Neuronal stem cell (in vitro differentiated cells): ENCODE results near the gene ADORA3.
A peak's percentile ranks its signal among the peaks of the same experiment; 100 is the strongest.

Experiments
- DNase-seq: peaks from one replicate; pipeline ENCODE4 v3.0.0-alpha.2; 2013; ENCODE audit warnings: low spot score
- H2AFZ ChIP-seq: one replicate; pipeline ENCODE4 v1.6.1; 2013; ENCODE audit warnings: mild to moderate bottlenecking, low read length, inconsistent platforms
- H2AK5ac ChIP-seq: 2 replicates; pipeline ENCODE4 v1.6.1; 2013; ENCODE audit warnings: low read depth, mild to moderate bottlenecking, inconsistent platforms, low read length, moderate library complexity, mixed read lengths
- H2BK120ac ChIP-seq: 2 replicates; pipeline ENCODE4 v1.6.1; 2013; ENCODE audit warnings: low read depth, mild to moderate bottlenecking, inconsistent platforms, low read length, moderate library complexity, mixed read lengths
- H2BK12ac ChIP-seq: one replicate; pipeline ENCODE4 v1.6.1; 2013; ENCODE audit warnings: low read length, inconsistent platforms
- H2BK15ac ChIP-seq: 2 replicates; pipeline ENCODE4 v1.6.1; 2013; ENCODE audit warnings: mild to moderate bottlenecking, low read length, inconsistent platforms, mixed read lengths
- H2BK5ac ChIP-seq: one replicate; pipeline ENCODE4 v1.6.1; 2013; ENCODE audit warnings: inconsistent platforms, mild to moderate bottlenecking, low read length, moderate library complexity
- H3K14ac ChIP-seq: one replicate; pipeline ENCODE4 v1.6.1; 2013; ENCODE audit warnings: low read length, inconsistent platforms
- H3K18ac ChIP-seq: 2 replicates; pipeline ENCODE4 v1.6.1; 2013; ENCODE audit warnings: low read length, inconsistent platforms
- H3K23ac ChIP-seq: 2 replicates; pipeline ENCODE4 v1.6.1; 2013; ENCODE audit warnings: low read depth, mild to moderate bottlenecking, mixed read lengths, low read length, inconsistent platforms; ENCODE audit not compliant: poor library complexity
- H3K27ac ChIP-seq: replicated peaks from 3 replicates; pipeline ENCODE4 v1.5.1; 2013; ENCODE audit warnings: low read length, inconsistent platforms
- H3K27me3 ChIP-seq, 3 experiments: 2 replicates each; pipeline ENCODE4 v1.6.1; 2013; ENCODE audit warnings: low read length in 3 of 3, mild to moderate bottlenecking in 2 of 3, inconsistent platforms in 1 of 3, low read depth in 1 of 3, mixed read lengths in 1 of 3, moderate library complexity in 1 of 3; ENCODE audit not compliant: control insufficient read depth in 3 of 3, insufficient read depth in 3 of 3
- H3K36me3 ChIP-seq, 2 donors: replicated peaks in 1 of 2; 2 replicates each; pipeline ENCODE4 v1.6.1; 2013; ENCODE audit warnings: low read length in 2 of 2; ENCODE audit not compliant: control insufficient read depth in 2 of 2, insufficient read depth in 2 of 2
- H3K4ac ChIP-seq: 2 replicates; pipeline ENCODE4 v1.6.1; 2013; ENCODE audit warnings: inconsistent platforms, mild to moderate bottlenecking, low read length, moderate library complexity
- H3K4me1 ChIP-seq, 2 donors: 1 replicate in 1 of 2; 2 replicates in 1 of 2; pipeline ENCODE4 v1.6.1; 2013; ENCODE audit warnings: low read length in 2 of 2, low read depth in 1 of 2; ENCODE audit not compliant: control insufficient read depth in 2 of 2, insufficient read depth in 1 of 2
- H3K4me2 ChIP-seq: one replicate; pipeline ENCODE4 v1.6.1; 2013; ENCODE audit warnings: mild to moderate bottlenecking, low read length, inconsistent platforms; ENCODE audit not compliant: insufficient read depth, poor library complexity, severe bottlenecking
- H3K4me3 ChIP-seq, 2 donors: 2 replicates each; pipeline ENCODE4 v1.5.1; 2013; ENCODE audit warnings: low read length in 2 of 2, mild to moderate bottlenecking in 2 of 2, inconsistent platforms in 1 of 2, moderate library complexity in 1 of 2
- H3K79me1 ChIP-seq: one replicate; pipeline ENCODE4 v1.6.1; 2013; ENCODE audit warnings: low read depth, mild to moderate bottlenecking, inconsistent platforms, low read length, moderate library complexity
- H3K9ac ChIP-seq: one replicate; pipeline ENCODE4 v1.6.1; 2013; ENCODE audit warnings: mild to moderate bottlenecking, low read depth, low read length, inconsistent platforms; ENCODE audit not compliant: poor library complexity
- H3K9me3 ChIP-seq, 2 donors: replicated peaks in 1 of 2; 2 replicates each; pipeline versions ENCODE3 to v1.6.1; 2013; ENCODE audit warnings: low read length in 2 of 2, mild to moderate bottlenecking in 2 of 2, inconsistent platforms in 1 of 2, low read depth in 1 of 2, mixed read lengths in 1 of 2, moderate library complexity in 1 of 2; ENCODE audit not compliant: control insufficient read depth in 2 of 2, insufficient read depth in 1 of 2
- H4K8ac ChIP-seq: one replicate; pipeline ENCODE4 v1.6.1; 2013; ENCODE audit warnings: low read depth, mild to moderate bottlenecking, inconsistent platforms, low read length, moderate library complexity
- H4K91ac ChIP-seq: one replicate; pipeline ENCODE4 v1.6.1; 2013; ENCODE audit warnings: low read length, low read depth, mild to moderate bottlenecking, inconsistent platforms; ENCODE audit not compliant: poor library complexity
- WGBS, 2 donors: extraction: QIAGEN DNeasy Blood & Tissue Kit; methylation state at CpG; one replicate each; pipeline ENCODE4 v1.1.7; 2013; ENCODE audit warnings: missing lambda C conversion rate in 2 of 2, mixed read lengths in 1 of 2; ENCODE audit not compliant: insufficient read length in 2 of 2, insufficient replicate concordance in 1 of 2; ENCODE audit errors: extremely low coverage in 2 of 2; 5-methylcytosine and 5-hydroxymethylcytosine counted together

The ADORA3 gene

GRCh38 chr1:111465754-111466153 is 37.7 kb downstream of the ADORA3 start:
- no peak overlapping the region for H2AFZ ChIP-seq
- no peaks in the 10 kb centered on the region for H3K9me3 ChIP-seq
- no peak overlapping the region for H4K8ac ChIP-seq
- no peak overlapping the region for H3K9ac ChIP-seq
- DNase-seq, result no peak
- H2BK15ac ChIP-seq, result no peak overlapping the region
- H3K14ac ChIP-seq, result no peak overlapping the region
- H3K79me1 ChIP-seq, result no peaks in the 10 kb centered on the region
- H3K4ac ChIP-seq, result no peak overlapping the region
- H3K23ac ChIP-seq, result no peak overlapping the region
- H3K4me2 ChIP-seq, result no peak overlapping the region
- H3K4me3 ChIP-seq, result no peak overlapping the region
- no CpG with 5 or more reads among the region's 2 CpGs for WGBS, 2 donors
- H3K18ac ChIP-seq, result no peak overlapping the region
- no peak overlapping the region for H2BK12ac ChIP-seq
- no peaks in the 10 kb centered on the region for H3K4me1 ChIP-seq
- no peak overlapping the region for H2AK5ac ChIP-seq
- no peak overlapping the region for H2BK5ac ChIP-seq
- H3K36me3 ChIP-seq, result peaks cover 3 to 37% of the 10 kb centered on the region in 2 donors
- no peaks in the 10 kb centered on the region for H3K27me3 ChIP-seq
- no peak overlapping the region for H3K27ac ChIP-seq
- no peak overlapping the region for H2BK120ac ChIP-seq
- no peak overlapping the region for H4K91ac ChIP-seq

GRCh38 chr1:111463029-111463683 is 40.3 kb downstream of the ADORA3 start:
- Histone ChIP-seq H3K23ac (no peak overlapping the region), H3K36me3 (peaks cover 6 to 50% of the 10 kb centered on the region in 2 donors), H2AK5ac (no peak overlapping the region), H3K4me1 (no peaks in the 10 kb centered on the region), H4K8ac (no peak overlapping the region), H4K91ac (no peak overlapping the region), H2BK5ac (no peak overlapping the region), H2AFZ (no peak overlapping the region), H3K27me3 (no peaks in the 10 kb centered on the region), H3K9ac (peak overlapping the region; percentile 63), H3K18ac (no peak overlapping the region), H2BK120ac (no peak overlapping the region), H3K4ac (no peak overlapping the region), H3K4me2 (no peak overlapping the region), H3K79me1 (no peaks in the 10 kb centered on the region), H3K27ac (no peak overlapping the region), H2BK15ac (no peak overlapping the region), H3K4me3 (no peak overlapping the region), H2BK12ac (no peak overlapping the region), H3K14ac (no peak overlapping the region), H3K9me3 (no peaks in the 10 kb centered on the region)
- no peak for DNase-seq
- no CpG with 5 or more reads among the region's 4 CpGs for WGBS, 2 donors

GRCh38 chr1:111462370-111463028 is 40.9 kb downstream of the ADORA3 start:
- Histone ChIP-seq H2AFZ (no peak overlapping the region), H2BK120ac (no peak overlapping the region), H2BK15ac (no peak overlapping the region), H4K8ac (no peak overlapping the region), H4K91ac (no peak overlapping the region), H2AK5ac (no peak overlapping the region), H3K14ac (no peak overlapping the region), H3K4me1 (no peaks in the 10 kb centered on the region), H3K27me3 (no peaks in the 10 kb centered on the region), H3K9ac (no peak overlapping the region), H3K9me3 (no peaks in the 10 kb centered on the region), H3K36me3 (peaks cover 6 to 50% of the 10 kb centered on the region in 2 donors), H2BK12ac (no peak overlapping the region), H3K23ac (no peak overlapping the region), H3K4ac (no peak overlapping the region), H3K18ac (no peak overlapping the region), H3K27ac (no peak overlapping the region), H3K4me3 (no peak overlapping the region), H3K79me1 (no peaks in the 10 kb centered on the region), H3K4me2 (no peak overlapping the region), H2BK5ac (no peak overlapping the region)
- no peak for DNase-seq
- WGBS, 2 donors, result no CpG with 5 or more reads among the region's 4 CpGs

GRCh38 chr1:111461765-111462164 is 41.7 kb downstream of the ADORA3 start:
- H2AFZ ChIP-seq, result no peak overlapping the region
- H4K91ac ChIP-seq, result no peak overlapping the region
- H3K9ac ChIP-seq, result no peak overlapping the region
- H3K27me3 ChIP-seq, result no peaks in the 10 kb centered on the region
- H2AK5ac ChIP-seq, result no peak overlapping the region
- no peak overlapping the region for H2BK120ac ChIP-seq
- H3K23ac ChIP-seq, result no peak overlapping the region
- peaks cover 10 to 58% of the 10 kb centered on the region in 2 donors for H3K36me3 ChIP-seq
- no peak overlapping the region for H3K4ac ChIP-seq
- no peak overlapping the region for H2BK15ac ChIP-seq
- H3K9me3 ChIP-seq, result no peaks in the 10 kb centered on the region
- no peaks in the 10 kb centered on the region for H3K4me1 ChIP-seq
- H3K14ac ChIP-seq, result no peak overlapping the region
- H3K4me2 ChIP-seq, result no peak overlapping the region
- no peak overlapping the region for H4K8ac ChIP-seq
- H3K4me3 ChIP-seq, result no peak overlapping the region
- no peak for DNase-seq
- H3K27ac ChIP-seq, result no peak overlapping the region
- H3K18ac ChIP-seq, result no peak overlapping the region
- no peak overlapping the region for H2BK5ac ChIP-seq
- no peaks in the 10 kb centered on the region for H3K79me1 ChIP-seq
- no CpG with 5 or more reads among the region's 6 CpGs for WGBS, 2 donors
- H2BK12ac ChIP-seq, result no peak overlapping the region
